Thyroid gland (tissue), 4 donors: ENCODE results near the gene FAXDC2.

ENCODE experiments used
- CTCF ChIP-seq, 6 experiments: fragments of 200-600 bp in 3 of 6; fragments of 450-650 bp in 3 of 6; sonication (generic) in 3 of 6; IDR thresholded peaks; one replicate each; pipeline ENCODE4 v1.5.1; 2016 to 2019; ENCODE audit warnings: antibody characterized with exemption in 6 of 6, mild to moderate bottlenecking in 2 of 6, inconsistent platforms in 1 of 6, moderate library complexity in 1 of 6
- POLR2A ChIP-seq, 2 donors: fragments of 450-650 bp; IDR thresholded peaks; one replicate each; pipeline ENCODE4 v1.6.1; 2017; ENCODE audit warnings: antibody characterized with exemption in 2 of 2, mild to moderate bottlenecking in 2 of 2, moderate library complexity in 1 of 2

- TF ChIP-seq CTCF (IDR thresholded peaks at IDR 0.05), result no peak
- TF ChIP-seq POLR2A (IDR thresholded peaks at IDR 0.05), result no peak
These were observed 11.5 kb upstream of the FAXDC2 start for GRCh38 chr5:154861946-154862345.
